NCI-H1105 treated with DMSO at 0.1 percent for 48 hours (cell line): ENCODE data around the gene UBE2QL1.

Source experiments
- DNase-seq: peaks from one replicate; lab custom pipeline; 2025; lab: John Stamatoyannopoulos, UW

UBE2QL1 gene

DNA sequence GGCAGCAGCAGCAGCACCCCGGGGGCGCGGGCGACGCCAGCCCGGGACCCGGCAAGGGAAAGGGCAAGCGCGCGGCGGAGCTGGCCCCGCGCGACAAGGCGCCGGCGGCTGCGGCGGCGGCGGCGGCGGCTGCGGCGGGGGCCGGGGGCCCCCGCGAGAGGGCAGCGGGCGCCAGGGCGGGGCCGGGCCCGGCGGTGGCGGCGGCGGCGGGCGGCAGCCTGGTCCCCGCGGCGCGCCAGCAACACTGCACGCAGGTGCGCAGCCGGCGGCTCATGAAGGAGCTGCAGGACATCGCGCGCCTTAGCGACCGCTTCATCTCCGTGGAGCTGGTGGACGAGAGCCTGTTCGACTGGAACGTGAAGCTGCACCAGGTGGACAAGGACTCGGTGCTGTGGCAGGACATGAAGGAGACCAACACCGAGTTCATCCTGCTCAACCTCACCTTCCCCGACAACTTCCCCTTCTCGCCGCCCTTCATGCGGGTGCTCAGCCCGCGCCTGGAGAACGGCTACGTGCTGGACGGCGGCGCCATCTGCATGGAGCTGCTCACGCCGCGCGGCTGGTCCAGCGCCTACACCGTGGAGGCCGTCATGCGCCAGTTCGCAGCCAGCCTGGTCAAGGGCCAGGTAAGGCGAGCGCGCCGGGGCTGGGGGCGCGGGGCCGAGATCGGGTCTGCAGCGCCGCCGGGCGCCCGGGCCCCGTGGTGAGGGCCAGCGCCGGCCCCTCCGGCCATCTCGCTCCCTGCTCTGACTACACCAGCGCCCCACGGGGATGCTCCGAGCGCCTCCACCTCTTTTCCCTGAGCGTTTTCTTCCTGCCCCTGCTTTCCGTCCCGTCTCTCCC is at the start of gene UBE2QL1:
Gene UBE2QL1, plus strand, starts transcription at position 238 of the 843 bp plus-strand sequence. Its CDS starts 35 bp downstream, at position 273.
- DNase-seq: peak; percentile 46

GRCh38 chr5:6399980-6400910 is 48.4 kb upstream of the UBE2QL1 start:
- no peak for DNase-seq

DNA sequence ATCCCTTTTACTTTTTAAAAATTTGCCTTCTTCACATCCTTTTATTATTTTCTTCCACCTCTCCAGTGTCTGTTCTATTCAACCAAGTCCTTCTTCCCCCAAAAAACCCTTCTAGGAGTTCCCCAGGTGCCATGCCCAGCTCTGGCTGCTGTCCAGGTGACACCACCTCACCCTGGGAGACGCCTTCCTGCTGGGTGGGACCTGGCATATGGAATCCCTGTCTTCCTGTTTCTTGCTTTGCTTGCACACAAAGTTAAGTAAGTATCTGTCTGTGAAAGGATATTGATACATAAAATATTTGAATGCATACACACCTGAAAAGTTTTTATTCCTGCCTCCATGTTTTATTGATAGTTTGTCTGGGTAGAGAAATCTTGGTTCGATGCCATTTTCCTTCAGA is 47.2 kb upstream of the UBE2QL1 start:
- DNase-seq: no peak

DNA sequence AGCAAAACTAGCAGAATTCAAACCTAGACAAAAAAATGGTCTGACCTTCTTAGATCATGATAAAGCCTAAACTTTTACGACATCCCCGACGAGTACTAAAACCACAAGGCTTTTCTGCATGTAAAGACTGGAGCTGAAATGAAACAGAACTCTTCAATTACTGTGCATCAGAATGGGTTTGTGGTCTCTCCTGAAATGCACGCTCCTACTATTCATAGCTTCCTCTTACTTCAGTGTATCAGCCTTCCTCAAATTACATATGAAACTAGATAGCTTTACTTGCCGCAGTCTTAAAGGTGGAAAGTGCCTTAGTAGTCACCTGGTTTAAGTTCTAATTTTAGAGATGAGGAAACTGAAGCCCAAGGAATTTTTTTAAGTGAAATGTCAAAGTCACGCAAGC is 45.7 kb upstream of the UBE2QL1 start:
- DNase-seq: no peak

DNA sequence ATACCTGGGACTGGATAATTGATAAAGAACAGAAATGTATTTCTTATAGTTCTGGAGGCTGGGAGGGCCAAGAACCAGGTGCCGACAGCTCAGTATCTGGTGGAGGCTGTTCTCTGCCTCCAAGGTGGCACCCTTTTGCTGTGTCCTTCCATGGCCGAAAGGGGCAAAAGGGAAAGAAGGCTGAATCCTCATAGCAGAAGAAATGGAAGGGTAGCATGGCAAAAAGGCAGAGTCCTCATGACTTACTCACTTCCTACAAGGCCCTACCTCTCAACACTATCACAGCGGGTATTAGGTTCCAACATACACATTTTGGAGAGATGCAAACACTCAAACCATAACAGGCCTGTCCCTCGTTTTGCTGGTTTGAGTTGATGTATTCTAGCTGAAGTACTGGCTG is 45.2 kb upstream of the UBE2QL1 start:
- no peak for DNase-seq

DNA sequence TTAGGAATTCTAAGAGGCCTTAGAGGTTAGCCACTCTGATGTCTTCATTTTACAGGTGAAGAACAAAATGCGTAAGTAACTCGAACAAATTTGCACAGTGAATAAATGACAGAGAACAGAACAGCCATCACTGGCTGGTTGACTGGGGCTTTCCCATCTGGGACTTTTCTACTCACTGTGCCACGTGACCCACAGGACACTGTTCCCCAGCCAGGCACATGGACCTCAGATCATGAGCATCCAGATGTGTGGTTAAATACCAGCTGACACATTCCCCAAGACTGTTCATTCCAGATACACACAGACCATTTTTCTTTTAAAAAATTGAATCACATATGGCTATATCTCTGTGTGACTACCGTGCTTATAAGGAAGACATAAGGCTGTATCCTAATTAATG is 44.5 kb upstream of the UBE2QL1 start:
- no peak for DNase-seq

GRCh38 chr5:6405591-6405990 is 43.1 kb upstream of the UBE2QL1 start:
- DNase-seq: no peak

- no peak for DNase-seq
These were observed 41.0 kb upstream of the UBE2QL1 start for GRCh38 chr5:6407558-6408259.

DNA sequence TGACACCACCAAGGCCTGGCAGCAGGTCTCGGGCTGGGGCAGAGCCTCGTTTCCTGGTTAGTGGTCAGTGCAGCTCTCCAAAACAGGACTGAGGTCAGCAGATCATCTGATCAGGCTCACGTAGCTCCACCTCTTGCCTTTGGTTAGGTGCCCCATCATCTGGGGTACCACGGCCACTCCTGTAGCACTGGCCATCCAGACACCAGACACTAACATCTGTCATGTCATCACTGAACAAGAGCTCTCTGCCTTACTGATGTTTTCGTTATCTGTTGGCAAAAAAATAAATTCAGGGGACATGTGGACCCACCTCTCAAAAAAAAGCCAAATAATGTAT is 40.4 kb upstream of the UBE2QL1 start:
- DNase-seq: no peak

DNA sequence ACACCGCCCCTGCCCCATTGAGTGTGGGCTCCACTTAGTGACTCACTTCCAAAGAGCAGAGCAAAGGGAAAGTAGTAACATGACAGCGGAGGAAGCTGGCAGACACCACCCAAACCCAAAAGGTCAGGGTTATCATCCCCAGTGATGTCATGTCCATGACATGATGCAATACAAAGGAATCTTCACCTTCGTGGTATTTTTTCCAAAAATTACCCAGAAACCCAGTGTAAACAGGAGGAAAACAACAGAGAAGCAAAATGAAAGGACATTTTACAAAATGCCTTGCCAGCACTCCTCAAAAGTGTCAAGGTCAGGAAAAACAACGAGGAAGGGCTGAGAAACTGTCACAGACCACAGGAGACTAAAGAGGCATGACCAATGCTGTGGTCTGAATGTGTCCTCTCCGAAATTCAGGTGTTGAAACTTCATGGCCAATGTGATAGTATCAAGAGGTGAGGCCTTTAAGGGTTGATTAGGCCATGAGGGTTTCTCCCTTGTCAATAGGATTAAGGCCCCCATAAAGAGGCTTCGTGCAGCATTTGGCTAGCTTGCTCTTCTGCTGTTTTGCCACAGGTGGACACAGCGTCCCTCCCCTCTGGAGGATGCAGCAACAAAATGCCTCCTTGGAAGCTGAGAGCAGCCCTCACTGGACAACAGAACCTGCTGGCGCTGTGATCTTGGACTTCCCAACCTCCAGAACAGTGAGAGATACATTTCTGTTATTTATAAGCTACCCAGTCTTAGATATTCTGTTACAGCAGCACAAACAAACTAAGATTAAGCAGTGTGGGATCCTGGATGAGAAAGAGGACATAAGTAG is 39.8 kb upstream of the UBE2QL1 start:
- no peak for DNase-seq

DNA sequence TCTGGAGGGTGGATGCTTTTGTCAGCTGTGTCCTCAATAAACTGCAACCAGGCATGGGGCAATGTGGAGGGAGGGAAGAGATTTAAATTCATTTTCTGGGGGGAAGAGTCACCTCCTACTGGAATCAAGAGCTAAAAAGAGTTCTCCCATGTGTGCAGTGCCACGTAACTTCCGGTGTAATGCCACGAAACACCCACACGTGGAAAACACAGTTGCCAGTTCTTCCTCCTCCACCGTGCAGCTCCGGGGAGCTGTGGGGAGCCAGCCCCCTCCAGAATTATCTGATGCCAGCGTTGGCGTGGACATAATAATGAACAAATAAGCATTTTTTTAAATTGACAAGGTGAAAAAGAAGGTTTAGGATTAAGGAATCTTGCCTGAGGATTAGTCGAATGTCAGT is 38.2 kb upstream of the UBE2QL1 start:
- no peak for DNase-seq

DNA sequence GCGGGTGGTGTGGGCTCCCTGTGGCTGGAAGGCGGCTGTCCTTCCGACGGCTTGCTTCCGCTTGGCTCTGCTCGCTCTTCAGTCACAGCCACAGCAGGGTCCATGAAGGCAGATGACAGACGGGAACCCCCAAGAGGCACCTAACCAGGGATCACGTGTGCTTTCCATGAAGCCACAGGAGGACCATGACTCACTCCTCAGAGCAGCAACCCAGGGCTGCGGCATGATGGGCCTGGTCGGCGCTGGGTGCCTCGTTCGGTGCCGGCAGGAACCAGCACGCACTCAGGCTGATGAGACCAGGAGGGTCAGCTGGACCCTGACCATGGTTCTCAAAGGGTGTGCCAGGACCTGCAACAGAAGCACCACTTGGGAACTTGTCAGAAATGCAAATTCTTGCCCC is 37.5 kb upstream of the UBE2QL1 start:
- no peak for DNase-seq

GRCh38 chr5:6412811-6413210 is 35.8 kb upstream of the UBE2QL1 start:
- DNase-seq: no peak

GRCh38 chr5:6417657-6418056 is 31.0 kb upstream of the UBE2QL1 start:
- no peak for DNase-seq

- DNase-seq: no peak
These were observed 29.9 kb upstream of the UBE2QL1 start for GRCh38 chr5:6418679-6419276.

- peak; percentile 98 for DNase-seq
These were observed 29.3 kb upstream of the UBE2QL1 start for GRCh38 chr5:6419340-6419852.

DNA sequence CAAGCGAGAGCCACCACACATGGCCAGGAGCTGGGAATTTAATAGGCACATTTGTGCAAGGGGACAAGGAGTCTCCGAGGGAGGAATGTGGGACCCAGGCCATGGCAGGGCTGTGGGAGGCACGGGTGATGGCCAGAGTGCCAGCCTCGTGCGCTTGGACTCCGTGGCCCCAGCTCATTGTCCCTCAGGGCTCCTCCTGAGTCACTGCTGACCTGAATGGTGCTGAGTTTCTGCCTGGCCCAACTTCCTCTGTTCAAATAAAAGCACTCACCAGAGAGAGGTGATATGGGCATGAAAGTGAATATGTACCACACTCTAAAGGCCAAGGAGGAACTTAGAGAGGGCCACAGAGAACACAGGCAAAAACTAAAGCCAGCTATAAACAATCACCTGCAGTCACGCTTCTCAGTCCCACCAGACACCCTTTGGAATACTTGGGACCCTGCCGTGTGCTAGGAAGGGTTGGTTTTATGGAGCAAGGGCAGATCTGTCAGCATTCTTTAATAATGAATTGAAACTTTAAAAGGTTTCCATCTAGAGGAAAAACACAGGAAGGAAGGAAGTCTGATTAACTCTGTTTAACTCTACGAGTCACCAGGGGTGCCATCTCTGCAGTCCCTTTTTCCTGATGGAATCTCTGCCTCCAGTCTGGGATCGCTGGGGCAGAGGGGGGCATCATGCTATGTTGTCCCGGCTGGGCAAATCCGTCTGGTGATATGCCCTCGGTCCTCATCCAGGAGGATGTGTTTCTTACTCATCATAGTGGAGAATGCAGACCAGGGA is 25.1 kb upstream of the UBE2QL1 start:
- DNase-seq: no peak

- DNase-seq: peak; percentile 52
These were observed 24.5 kb upstream of the UBE2QL1 start for GRCh38 chr5:6424110-6424659.

- no peak for DNase-seq
These were observed 24.0 kb upstream of the UBE2QL1 start for GRCh38 chr5:6424700-6425099.

GRCh38 chr5:6427694-6428093 is 21.0 kb upstream of the UBE2QL1 start:
- no peak for DNase-seq
